ENCODE data around the gene KLHDC9. TPM values are rescaled to one million over a fixed set of nuclear protein-coding genes. Genes with fewer than 3 reads are reported as not detected.
A peak's percentile ranks its signal among the peaks of the same experiment; 100 is the strongest.

KLHDC9 gene
- 1 to 10 TPM; 5.8 to 9.8 (median 8.5) TPM for total RNA-seq

DNA sequence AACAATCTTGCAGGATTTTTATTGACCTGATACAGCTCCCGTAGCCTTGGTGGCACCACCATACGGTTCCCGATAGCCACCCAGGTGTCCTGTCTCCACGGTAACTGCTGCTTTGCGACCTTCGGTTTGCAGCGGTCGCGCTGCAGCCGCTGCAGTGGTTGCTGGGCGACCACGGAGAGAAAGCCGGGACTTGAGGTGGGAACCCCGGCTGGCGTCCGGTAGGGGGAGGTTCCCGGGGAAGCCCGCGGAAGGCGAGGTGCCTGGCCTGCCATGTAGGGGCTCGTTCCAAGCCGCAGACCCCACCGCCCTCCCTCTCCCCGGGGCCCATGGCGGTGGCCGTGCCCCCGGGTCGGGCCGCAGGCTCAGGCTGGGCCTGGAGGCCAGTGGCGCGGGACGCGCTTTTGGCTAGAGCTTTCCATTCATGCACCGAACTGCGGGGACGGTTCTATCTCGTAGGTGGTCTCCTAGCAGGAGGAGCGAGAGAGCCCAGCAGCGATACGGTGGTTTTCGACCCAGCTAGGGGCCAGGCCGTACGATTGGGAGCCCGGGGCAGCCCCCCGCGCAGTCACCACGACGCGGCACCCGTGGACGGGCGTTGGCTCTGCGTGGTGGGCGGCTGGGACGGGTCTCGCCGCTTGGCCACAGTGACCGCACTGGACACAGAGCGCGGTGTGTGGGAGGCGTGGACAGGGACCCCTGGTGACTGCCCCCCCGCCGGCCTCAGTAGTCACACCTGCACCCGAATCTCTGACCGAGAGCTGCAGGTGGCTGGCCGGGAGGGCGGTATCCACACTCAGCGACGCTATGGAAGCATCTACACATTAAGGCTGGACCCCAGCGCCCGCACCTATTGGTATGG is at the start of gene KLHDC9:
Gene KLHDC9, plus strand, starts transcription at position 152 of the 859 bp plus-strand sequence. Its CDS starts 175 bp downstream, at position 327.
- Histone ChIP-seq H3K27ac (peak within 1 kb of the TSS; percentile 70 to 82), H3K27me3 (no peaks in the 10 kb centered on the region), H3K9me3 (no peaks in the 10 kb centered on the region), H3K4me1 (peaks cover 0 to 3% of the 10 kb centered on the region in 2 donors), H3K36me3 (no peaks in the 10 kb centered on the region), H3K4me3 (peak within 1 kb of the TSS; percentile 58 to 80 (median 71))
- intact Hi-C loops (cut with DNase I; ENCODE audit: low total_unique reads) = no loop called here
- TF ChIP-seq POLR2AphosphoS5 (IDR thresholded peaks at IDR 0.05) (no peak), CTCF (IDR thresholded peaks at IDR 0.05) (no peak), POLR2A (IDR thresholded peaks at IDR 0.05) (no peak)
- DNase-seq (ENCODE audit: low spot score in 2 of 2) = peak; percentile 80 to 82

DNA sequence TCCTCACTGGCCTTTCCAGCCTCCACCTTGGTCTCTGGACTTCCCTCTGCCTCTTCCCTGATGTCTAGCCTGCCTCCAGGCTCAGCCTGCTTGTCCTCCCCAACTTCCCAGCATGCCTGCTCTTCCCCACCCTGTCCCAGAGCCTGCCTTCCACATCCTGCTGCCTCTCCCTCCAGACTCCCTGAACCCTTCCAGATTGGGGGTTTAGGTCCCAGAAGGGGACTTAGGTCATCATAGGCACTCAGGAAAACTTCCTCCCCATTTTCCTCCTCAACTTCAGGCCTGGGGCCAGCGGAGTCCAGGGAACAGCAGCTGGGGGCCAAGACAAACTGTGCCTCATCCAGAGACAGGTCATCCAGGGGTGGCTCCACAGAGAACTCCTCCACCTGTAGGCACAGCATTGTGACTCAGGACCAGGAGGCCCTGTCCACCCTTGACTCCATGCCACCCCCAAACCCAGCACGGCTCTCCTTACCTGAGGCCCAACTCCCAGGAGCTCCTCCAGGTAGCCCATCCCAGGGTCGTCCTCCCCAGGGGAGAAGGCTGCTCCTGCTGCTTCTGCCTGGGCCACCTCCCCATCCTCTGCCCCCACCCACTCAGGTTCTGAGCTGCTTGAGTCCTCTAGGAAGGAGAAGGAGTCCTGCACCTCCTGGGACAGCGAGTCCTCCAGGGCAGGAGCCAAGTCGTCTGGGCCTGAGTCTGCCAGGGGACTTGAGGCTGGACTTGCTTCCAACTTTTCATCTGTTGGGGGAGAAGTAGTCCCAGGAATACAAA is 49.0 kb upstream of the KLHDC9 start:
- Histone ChIP-seq H3K36me3 (no peaks in the 10 kb centered on the region), H3K27ac (no peak overlapping the region), H3K4me3 (no peak overlapping the region), H3K27me3 (no peaks in the 10 kb centered on the region), H3K4me1 (no peaks in the 10 kb centered on the region), H3K9me3 (no peaks in the 10 kb centered on the region)
- no peak for TF ChIP-seq POLR2AphosphoS5 (IDR thresholded peaks at IDR 0.05)
- no peak for TF ChIP-seq CTCF (IDR thresholded peaks at IDR 0.05)
- no peak for TF ChIP-seq POLR2A (IDR thresholded peaks at IDR 0.05)
- DNase-seq (ENCODE audit: low spot score in 2 of 2) = no peak
- intact Hi-C loops (cut with DNase I; ENCODE audit: low total_unique reads) = no loop called here

GRCh38 chr1:161051219-161051618 is 46.9 kb upstream of the KLHDC9 start:
- Histone ChIP-seq H3K27ac (no peak overlapping the region), H3K36me3 (no peaks in the 10 kb centered on the region), H3K4me1 (no peaks in the 10 kb centered on the region), H3K9me3 (no peaks in the 10 kb centered on the region), H3K27me3 (no peaks in the 10 kb centered on the region), H3K4me3 (no peak overlapping the region)
- TF ChIP-seq POLR2A (IDR thresholded peaks at IDR 0.05) (no peak), POLR2AphosphoS5 (IDR thresholded peaks at IDR 0.05) (no peak), CTCF (IDR thresholded peaks at IDR 0.05) (no peak)
- intact Hi-C loops (cut with DNase I; ENCODE audit: low total_unique reads) = no loop called here
- no peak for DNase-seq (ENCODE audit: low spot score in 2 of 2)

DNA sequence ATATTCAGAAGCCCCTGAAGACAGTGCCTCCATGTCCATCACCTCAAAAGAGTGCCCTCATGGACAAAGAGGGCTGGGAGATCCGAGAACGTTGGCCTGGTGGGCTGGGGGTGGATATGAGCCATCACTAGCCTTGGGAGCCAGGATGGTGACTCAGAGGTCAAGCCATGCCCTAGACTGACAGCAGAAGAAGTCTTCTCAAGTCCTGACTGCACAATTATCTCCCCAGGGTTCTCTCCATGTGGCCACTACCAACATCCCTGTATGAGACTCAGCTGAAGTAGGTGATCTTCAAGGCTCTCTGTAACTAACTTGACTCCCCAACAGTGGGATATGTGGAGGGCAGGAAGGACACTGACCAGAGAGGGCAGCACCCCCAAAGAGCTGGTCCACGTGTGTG is 45.3 kb upstream of the KLHDC9 start:
- H3K27me3 ChIP-seq = no peaks in the 10 kb centered on the region
- H3K27ac ChIP-seq = no peak overlapping the region
- no peaks in the 10 kb centered on the region for H3K9me3 ChIP-seq
- DNase-seq (ENCODE audit: low spot score in 2 of 2) = no peak
- H3K36me3 ChIP-seq = no peaks in the 10 kb centered on the region
- H3K4me3 ChIP-seq = no peak overlapping the region
- H3K4me1 ChIP-seq = no peaks in the 10 kb centered on the region
- TF ChIP-seq POLR2A (IDR thresholded peaks at IDR 0.05) (no peak), CTCF (IDR thresholded peaks at IDR 0.05) (no peak), POLR2AphosphoS5 (IDR thresholded peaks at IDR 0.05) (no peak)
- intact Hi-C loops (cut with DNase I; ENCODE audit: low total_unique reads) = no loop called here

DNA sequence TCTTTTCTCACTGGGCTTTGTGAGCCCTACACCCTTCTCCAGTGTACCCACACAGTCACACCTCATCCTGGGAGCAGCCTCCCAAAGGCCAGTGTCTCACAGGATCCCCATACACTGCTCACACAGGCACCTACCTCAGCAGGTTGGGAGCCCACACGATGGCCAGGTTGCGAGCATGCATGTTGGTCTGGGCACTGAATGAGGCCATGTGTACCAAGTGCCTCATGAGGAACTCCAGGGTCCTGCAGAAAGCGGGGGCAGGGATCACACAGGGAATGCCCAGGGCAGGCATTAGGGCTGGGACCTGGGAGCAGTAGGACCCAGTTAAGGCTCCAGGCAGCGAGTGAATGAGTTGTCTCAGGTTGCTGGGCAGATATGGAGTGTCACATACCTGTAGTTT is 43.9 kb upstream of the KLHDC9 start:
- TF ChIP-seq POLR2A (IDR thresholded peaks at IDR 0.05) (no peak), POLR2AphosphoS5 (IDR thresholded peaks at IDR 0.05) (no peak), CTCF (IDR thresholded peaks at IDR 0.05) (no peak)
- Histone ChIP-seq H3K9me3 (no peaks in the 10 kb centered on the region), H3K4me3 (no peak overlapping the region), H3K27me3 (no peaks in the 10 kb centered on the region), H3K4me1 (no peaks in the 10 kb centered on the region), H3K36me3 (no peaks in the 10 kb centered on the region), H3K27ac (no peak overlapping the region)
- intact Hi-C loops (cut with DNase I; ENCODE audit: low total_unique reads) = no loop called here
- no peak for DNase-seq (ENCODE audit: low spot score in 2 of 2)
